Activated CD8-positive, alpha-beta memory T cell treated with anti-CD3 and anti-CD28 coated beads, Interleukin-2, amount 10 ng/mL, durations not matched to agents 7 days and 5 days (primary cell): ENCODE data around the gene HDHD3. TPM values are rescaled to one million over a fixed set of nuclear protein-coding genes. Genes with fewer than 3 reads are reported as not detected.

ENCODE experiments used
- ATAC-seq: fragments of 150-1000 bp; cut with Tn5 transposase; one replicate; pipeline ENCODE4 v1.10.0; 2021; ENCODE audit warnings: moderate library complexity
- CTCF ChIA-PET: fragments of 350-600 bp; sonication (Branson Sonifier 250); formaldehyde crosslinking; loops from one replicate; lab custom pipeline; 2021; ENCODE audit warnings: antibody characterized with exemption; lab: Charles Lee
- DNase-seq: peaks from one replicate; pipeline ENCODE4 v3.0.0-alpha.2; 2020
- H3K27ac Mint-ChIP-seq: one replicate; pipeline ENCODE4 v1.8.0; 2021; ENCODE audit warnings: mild to moderate bottlenecking, mixed read lengths
- H3K27me3 Mint-ChIP-seq: one replicate; pipeline ENCODE4 v1.8.0; 2021; ENCODE audit warnings: mixed read lengths
- H3K36me3 Mint-ChIP-seq: one replicate; pipeline ENCODE4 v1.8.0; 2021; ENCODE audit warnings: mild to moderate bottlenecking, mixed read lengths
- H3K4me1 Mint-ChIP-seq: one replicate; pipeline ENCODE4 v1.8.0; 2021; ENCODE audit warnings: mixed read lengths
- H3K4me3 Mint-ChIP-seq: one replicate; pipeline ENCODE4 v1.8.0; 2021; ENCODE audit warnings: mild to moderate bottlenecking, moderate library complexity, mixed read lengths
- H3K9me3 Mint-ChIP-seq: one replicate; pipeline ENCODE4 v1.8.0; 2022; ENCODE audit warnings: low read depth, mixed read lengths
- total RNA-seq, 2 experiments: library from RNA; stranded (reverse); gene quantifications; one replicate each; pipeline ENCODE4 v1.2.3, GENCODE V29; 2021

HDHD3 gene
- total RNA-seq, 2 experiments from 2014 or later: 15.8 to 16.4 TPM

- Mint-ChIP-seq H3K27ac (peak within 1 kb of the TSS; percentile 86), H3K4me3 (peak within 1 kb of the TSS; percentile 91), H3K27me3 (no peaks in the 10 kb centered on the region), H3K9me3 (no peaks in the 10 kb centered on the region), H3K36me3 (no peaks in the 10 kb centered on the region), H3K4me1 (peaks cover 21% of the 10 kb centered on the region)
- DNase-seq (peak; percentile 99), ATAC-seq (peak; percentile 100)
- CTCF ChIA-PET: interaction anchor here (0.6 to 5.1 kb wide), 31 partner anchors 9 to 262 kb away, joined by 3 to 53 read pairs (median 4); partner anchors contain the start of genes BSPRY, C9orf43, CDC26 and POLE3
Measured at GRCh38 chr9:113401027-113401792, 24.4 kb upstream of the HDHD3 start, which contains the start of gene ALAD. ALAD (minus strand) TSS chr9:113401284; CDS start chr9:113393559, 7,725 bp downstream.

GRCh38 chr9:113399646-113400200 is 22.9 kb upstream of the HDHD3 start:
- Mint-ChIP-seq H3K27ac (no peak overlapping the region), H3K36me3 (no peaks in the 10 kb centered on the region), H3K4me3 (peak overlapping the region; percentile 91), H3K27me3 (no peaks in the 10 kb centered on the region), H3K4me1 (peaks cover 21% of the 10 kb centered on the region), H3K9me3 (no peaks in the 10 kb centered on the region)
- ATAC-seq (no peak), DNase-seq (no peak)
- CTCF ChIA-PET: interaction anchor here (1.4 to 5.1 kb wide), 6 partner anchors 11 to 258 kb away, joined by 3 to 53 read pairs (median 19); partner anchors contain the start of genes C9orf43, CDC26, POLE3 and PRPF4

GRCh38 chr9:113398796-113399195 is 22.0 kb upstream of the HDHD3 start:
- H3K4me1 Mint-ChIP-seq: peaks cover 21% of the 10 kb centered on the region
- H3K27me3 Mint-ChIP-seq: no peaks in the 10 kb centered on the region
- H3K9me3 Mint-ChIP-seq: no peaks in the 10 kb centered on the region
- ATAC-seq (no peak), DNase-seq (no peak)
- no peak overlapping the region for H3K27ac Mint-ChIP-seq
- CTCF ChIA-PET: interaction anchor here (0.9 to 5.1 kb wide), 6 partner anchors 9 to 259 kb away, joined by 3 to 53 read pairs (median 16); partner anchors contain the start of genes C9orf43, CDC26, POLE3 and PRPF4
- no peaks in the 10 kb centered on the region for H3K36me3 Mint-ChIP-seq
- no peak overlapping the region for H3K4me3 Mint-ChIP-seq

- no peak for ATAC-seq
- no peak overlapping the region for H3K27ac Mint-ChIP-seq
- no peaks in the 10 kb centered on the region for H3K9me3 Mint-ChIP-seq
- no peaks in the 10 kb centered on the region for H3K27me3 Mint-ChIP-seq
- no peak overlapping the region for H3K4me3 Mint-ChIP-seq
- peaks cover 21% of the 10 kb centered on the region for H3K4me1 Mint-ChIP-seq
- no peaks in the 10 kb centered on the region for H3K36me3 Mint-ChIP-seq
- CTCF ChIA-PET: interaction anchor here (1.0 kb wide), 1 partner anchor 11 kb away, joined by 4 read pairs; no protein-coding TSS in a partner anchor
- no peak for DNase-seq
Measured at GRCh38 chr9:113397203-113397631, 20.4 kb upstream of the HDHD3 start.

- Mint-ChIP-seq H3K4me3 (no peak overlapping the region), H3K4me1 (peaks cover 13% of the 10 kb centered on the region), H3K9me3 (no peaks in the 10 kb centered on the region), H3K27me3 (no peaks in the 10 kb centered on the region), H3K36me3 (peaks cover 3% of the 10 kb centered on the region), H3K27ac (no peak overlapping the region)
- CTCF ChIA-PET: no interaction called here
- ATAC-seq (no peak), DNase-seq (no peak)
Measured at GRCh38 chr9:113395000-113395861, 18.4 kb upstream of the HDHD3 start.

GRCh38 chr9:113393281-113393680 is 16.5 kb upstream of the HDHD3 start:
- Mint-ChIP-seq H3K27me3 (no peaks in the 10 kb centered on the region), H3K4me3 (no peak overlapping the region), H3K4me1 (no peaks in the 10 kb centered on the region), H3K36me3 (peaks cover 7% of the 10 kb centered on the region), H3K9me3 (no peaks in the 10 kb centered on the region), H3K27ac (no peak overlapping the region)
- no peak for ATAC-seq
- CTCF ChIA-PET: interaction anchor here (0.6 kb wide), 1 partner anchor 121 kb away, joined by 3 read pairs; no protein-coding TSS in a partner anchor
- no peak for DNase-seq

- no peaks in the 10 kb centered on the region for H3K27me3 Mint-ChIP-seq
- H3K9me3 Mint-ChIP-seq: no peaks in the 10 kb centered on the region
- CTCF ChIA-PET: interaction anchor here (3.9 kb wide), 1 partner anchor 9 kb away, joined by 11 read pairs; the partner anchor contains the start of gene ALAD
- peaks cover 7% of the 10 kb centered on the region for H3K36me3 Mint-ChIP-seq
- DNase-seq (no peak), ATAC-seq (no peak)
- no peak overlapping the region for H3K4me3 Mint-ChIP-seq
- no peaks in the 10 kb centered on the region for H3K4me1 Mint-ChIP-seq
- H3K27ac Mint-ChIP-seq: no peak overlapping the region
Measured at GRCh38 chr9:113391917-113392316, 15.1 kb upstream of the HDHD3 start.

- Mint-ChIP-seq H3K9me3 (no peaks in the 10 kb centered on the region), H3K36me3 (peaks cover 9% of the 10 kb centered on the region), H3K4me3 (no peak overlapping the region), H3K27ac (no peak overlapping the region), H3K27me3 (no peaks in the 10 kb centered on the region), H3K4me1 (no peaks in the 10 kb centered on the region)
- DNase-seq: no peak
- CTCF ChIA-PET: interaction anchor here (3.9 kb wide), 1 partner anchor 11 kb away, joined by 11 read pairs; the partner anchor contains the start of gene ALAD
- no peak for ATAC-seq
Measured at GRCh38 chr9:113390192-113390960, 13.6 kb upstream of the HDHD3 start.

GRCh38 chr9:113389451-113389850 is 12.7 kb upstream of the HDHD3 start:
- no peaks in the 10 kb centered on the region for H3K27me3 Mint-ChIP-seq

GRCh38 chr9:113388833-113389232 is 12.0 kb upstream of the HDHD3 start:
- H3K4me3 Mint-ChIP-seq: no peak overlapping the region
- H3K4me1 Mint-ChIP-seq: no peaks in the 10 kb centered on the region
- H3K27me3 Mint-ChIP-seq: no peaks in the 10 kb centered on the region
- no peak overlapping the region for H3K27ac Mint-ChIP-seq
- H3K36me3 Mint-ChIP-seq: peaks cover 9% of the 10 kb centered on the region
- H3K9me3 Mint-ChIP-seq: no peaks in the 10 kb centered on the region
- CTCF ChIA-PET: interaction anchor here (3.9 kb wide), 1 partner anchor 12 kb away, joined by 11 read pairs; the partner anchor contains the start of gene ALAD
- ATAC-seq (no peak), DNase-seq (no peak)

More at GRCh38 chr9:113389451-113389850, 12.7 kb upstream of the HDHD3 start:
- DNase-seq (no peak), ATAC-seq (no peak)
- H3K4me1 Mint-ChIP-seq: no peaks in the 10 kb centered on the region
- H3K4me3 Mint-ChIP-seq: no peak overlapping the region
- CTCF ChIA-PET: interaction anchor here (3.9 kb wide), 1 partner anchor 12 kb away, joined by 11 read pairs; the partner anchor contains the start of gene ALAD
- H3K9me3 Mint-ChIP-seq: no peaks in the 10 kb centered on the region
- H3K36me3 Mint-ChIP-seq: peaks cover 9% of the 10 kb centered on the region
- no peak overlapping the region for H3K27ac Mint-ChIP-seq

GRCh38 chr9:113387560-113388230 is 10.9 kb upstream of the HDHD3 start:
- Mint-ChIP-seq H3K4me3 (no peak overlapping the region), H3K4me1 (no peaks in the 10 kb centered on the region), H3K36me3 (peaks cover 9% of the 10 kb centered on the region), H3K9me3 (no peaks in the 10 kb centered on the region), H3K27ac (no peak overlapping the region), H3K27me3 (no peaks in the 10 kb centered on the region)
- ATAC-seq (no peak), DNase-seq (no peak)
- CTCF ChIA-PET: interaction anchor here (1.7 kb wide), 1 partner anchor 14 kb away, joined by 3 read pairs; no protein-coding TSS in a partner anchor
